ENCODE data around the gene PRPF6. TPM values are rescaled to one million over a fixed set of nuclear protein-coding genes. Genes with fewer than 3 reads are reported as not detected.

PRPF6 gene
- total RNA-seq, 4 donors from 2014 or later: 34.1 to 57.4 (median 45.8) TPM

GRCh38 chr20:63961664-63962425 lies 19.1 kb upstream of the PRPF6 start:
- no peaks in the 10 kb centered on the region for H3K9me3 ChIP-seq
- no peak for TF ChIP-seq CTCF (IDR thresholded peaks at IDR 0.05)
- TF ChIP-seq POLR2A (IDR thresholded peaks at IDR 0.05): no peak
- H3K4me3 ChIP-seq: no peak overlapping the region
- intact Hi-C loops (cut with DNase I): no loop called here
- H3K4me1 ChIP-seq: peaks cover 12 to 22% (median 12%) of the 10 kb centered on the region in 3 donors
- no peak overlapping the region for H3K27ac ChIP-seq
- no peaks in the 10 kb centered on the region for H3K27me3 ChIP-seq
- DNase-seq: no peak
- H3K36me3 ChIP-seq: peaks cover 33 to 74% (median 37%) of the 10 kb centered on the region in 3 donors
- 77 to 96% methylated on average over 6 to 8 of the region's 26 CpGs for WGBS, 2 donors

GRCh38 chr20:63962426-63963347 lies 18.2 kb upstream of the PRPF6 start:
- Histone ChIP-seq H3K27me3 (no peaks in the 10 kb centered on the region), H3K36me3 (peaks cover 38 to 82% (median 41%) of the 10 kb centered on the region in 3 donors), H3K27ac (no peak overlapping the region), H3K4me1 (peaks cover 3 to 15% (median 4%) of the 10 kb centered on the region in 3 donors), H3K4me3 (no peak overlapping the region), H3K9me3 (no peaks in the 10 kb centered on the region)
- no peak for TF ChIP-seq POLR2A (IDR thresholded peaks at IDR 0.05)
- no peak for TF ChIP-seq CTCF (IDR thresholded peaks at IDR 0.05)
- intact Hi-C loops (cut with DNase I): no loop called here
- WGBS, 2 donors: 96 to 97% methylated on average over 13 to 26 of the region's 61 CpGs
- no peak for DNase-seq

- H3K36me3 ChIP-seq: peaks cover 38 to 87% (median 41%) of the 10 kb centered on the region in 3 donors
- no peak overlapping the region for H3K27ac ChIP-seq
- TF ChIP-seq CTCF (IDR thresholded peaks at IDR 0.05): no peak
- no peak for TF ChIP-seq POLR2A (IDR thresholded peaks at IDR 0.05)
- H3K4me3 ChIP-seq: no peak overlapping the region
- no peaks in the 10 kb centered on the region for H3K9me3 ChIP-seq
- WGBS, 2 donors: 85% methylated on average over 14 of the region's 27 CpGs; no CpG with 5 or more reads in 1 of the 2 donors
- DNase-seq: no peak
- intact Hi-C loops (cut with DNase I): no loop called here
- no peaks in the 10 kb centered on the region for H3K27me3 ChIP-seq
- H3K4me1 ChIP-seq: peaks cover 0 to 15% (median 2%) of the 10 kb centered on the region in 3 donors
These were observed 17.6 kb upstream of the PRPF6 start for GRCh38 chr20:63963348-63963741.

GRCh38 chr20:63963784-63964301 lies 17.1 kb upstream of the PRPF6 start:
- TF ChIP-seq POLR2A (IDR thresholded peaks at IDR 0.05): no peak
- no peak for TF ChIP-seq CTCF (IDR thresholded peaks at IDR 0.05)
- H3K9me3 ChIP-seq: no peaks in the 10 kb centered on the region
- H3K4me1 ChIP-seq: peaks cover 4 to 15% (median 7%) of the 10 kb centered on the region in 3 donors
- no peak overlapping the region for H3K27ac ChIP-seq
- DNase-seq: no peak
- no peaks in the 10 kb centered on the region for H3K27me3 ChIP-seq
- WGBS, 2 donors: 100% methylated on average over 1 of the region's 16 CpGs; no CpG with 5 or more reads in 1 of the 2 donors
- no peak overlapping the region for H3K4me3 ChIP-seq
- intact Hi-C loops (cut with DNase I): no loop called here
- peaks cover 38 to 82% (median 41%) of the 10 kb centered on the region in 3 donors for H3K36me3 ChIP-seq

Measured in esophagus squamous epithelium (tissue), 5 donors.